Prostate gland (tissue), 2 donors: Measurements from ENCODE around the gene PRDM16.

ENCODE experiments used
- POLR2A ChIP-seq: fragments of 450-650 bp; IDR thresholded peaks from one replicate; pipeline ENCODE4 v1.6.1; 2016; ENCODE audit warnings: antibody characterized with exemption, mild to moderate bottlenecking
- POLR2AphosphoS5 ChIP-seq: sonication (generic); formaldehyde crosslinking; IDR thresholded peaks from one replicate; pipeline ENCODE4 v1.6.1; 2017; ENCODE audit warnings: antibody characterized with exemption
- TF ChIP-seq, protein P1 (sequence below), 4 experiments: fragments of 200-600 bp in 2 of 4; fragments of 450-650 bp in 2 of 4; sonication (generic) in 2 of 4; IDR thresholded peaks; 1 replicate in 3 of 4; 2 replicates in 1 of 4; pipeline ENCODE4 v1.5.1; 2016 to 2019; ENCODE audit warnings: antibody characterized with exemption in 4 of 4, mild to moderate bottlenecking in 2 of 4, moderate library complexity in 2 of 4

DNA sequence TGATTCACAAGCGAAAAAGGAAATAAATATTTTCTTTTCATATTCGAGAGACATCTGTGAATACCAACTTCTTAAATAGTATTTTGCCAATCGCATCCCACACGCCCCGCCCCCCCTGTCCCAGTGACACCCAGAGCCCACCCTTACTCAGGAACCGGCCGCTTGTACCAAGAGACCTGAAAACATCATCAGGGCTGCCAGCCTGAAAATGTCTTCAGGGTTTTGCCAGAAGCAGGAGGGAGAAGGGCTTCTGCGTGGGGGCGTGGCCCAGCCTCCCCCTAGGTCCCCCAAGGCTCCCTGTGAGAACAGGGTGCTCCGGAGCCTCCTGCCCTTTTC lies 126.4 kb downstream of the PRDM16 start:
- TF ChIP-seq POLR2A, result no peak
- TF ChIP-seq, protein P1, sequence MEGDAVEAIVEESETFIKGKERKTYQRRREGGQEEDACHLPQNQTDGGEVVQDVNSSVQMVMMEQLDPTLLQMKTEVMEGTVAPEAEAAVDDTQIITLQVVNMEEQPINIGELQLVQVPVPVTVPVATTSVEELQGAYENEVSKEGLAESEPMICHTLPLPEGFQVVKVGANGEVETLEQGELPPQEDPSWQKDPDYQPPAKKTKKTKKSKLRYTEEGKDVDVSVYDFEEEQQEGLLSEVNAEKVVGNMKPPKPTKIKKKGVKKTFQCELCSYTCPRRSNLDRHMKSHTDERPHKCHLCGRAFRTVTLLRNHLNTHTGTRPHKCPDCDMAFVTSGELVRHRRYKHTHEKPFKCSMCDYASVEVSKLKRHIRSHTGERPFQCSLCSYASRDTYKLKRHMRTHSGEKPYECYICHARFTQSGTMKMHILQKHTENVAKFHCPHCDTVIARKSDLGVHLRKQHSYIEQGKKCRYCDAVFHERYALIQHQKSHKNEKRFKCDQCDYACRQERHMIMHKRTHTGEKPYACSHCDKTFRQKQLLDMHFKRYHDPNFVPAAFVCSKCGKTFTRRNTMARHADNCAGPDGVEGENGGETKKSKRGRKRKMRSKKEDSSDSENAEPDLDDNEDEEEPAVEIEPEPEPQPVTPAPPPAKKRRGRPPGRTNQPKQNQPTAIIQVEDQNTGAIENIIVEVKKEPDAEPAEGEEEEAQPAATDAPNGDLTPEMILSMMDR (IDR thresholded peaks at IDR 0.05), result no peak
- TF ChIP-seq POLR2AphosphoS5, result no peak
